Stimulated activated CD4-positive, alpha-beta T cell treated with anti-CD3 and anti-CD28 coated beads, Interleukin-1b, Interleukin-23, amount 100 ng/mL, for 24 hours (primary cell): Measurements from ENCODE around the gene KCNH3.
"Not testable (repeated sequence)": the region's sequence is repeated elsewhere in the genome, so short reads cannot be mapped to it uniquely, and the experiment has no call there.

ENCODE experiments used
- DNase-seq, 4 experiments: peaks; one replicate each; pipeline ENCODE4 v3.0.0-alpha.2; 2020; ENCODE audit warnings: low read depth in 4 of 4, low spot score in 1 of 4

The KCNH3 gene

GRCh38 chr12:49525942-49526341, 12.9 kb upstream of the KCNH3 start:
- no peak for DNase-seq

DNA sequence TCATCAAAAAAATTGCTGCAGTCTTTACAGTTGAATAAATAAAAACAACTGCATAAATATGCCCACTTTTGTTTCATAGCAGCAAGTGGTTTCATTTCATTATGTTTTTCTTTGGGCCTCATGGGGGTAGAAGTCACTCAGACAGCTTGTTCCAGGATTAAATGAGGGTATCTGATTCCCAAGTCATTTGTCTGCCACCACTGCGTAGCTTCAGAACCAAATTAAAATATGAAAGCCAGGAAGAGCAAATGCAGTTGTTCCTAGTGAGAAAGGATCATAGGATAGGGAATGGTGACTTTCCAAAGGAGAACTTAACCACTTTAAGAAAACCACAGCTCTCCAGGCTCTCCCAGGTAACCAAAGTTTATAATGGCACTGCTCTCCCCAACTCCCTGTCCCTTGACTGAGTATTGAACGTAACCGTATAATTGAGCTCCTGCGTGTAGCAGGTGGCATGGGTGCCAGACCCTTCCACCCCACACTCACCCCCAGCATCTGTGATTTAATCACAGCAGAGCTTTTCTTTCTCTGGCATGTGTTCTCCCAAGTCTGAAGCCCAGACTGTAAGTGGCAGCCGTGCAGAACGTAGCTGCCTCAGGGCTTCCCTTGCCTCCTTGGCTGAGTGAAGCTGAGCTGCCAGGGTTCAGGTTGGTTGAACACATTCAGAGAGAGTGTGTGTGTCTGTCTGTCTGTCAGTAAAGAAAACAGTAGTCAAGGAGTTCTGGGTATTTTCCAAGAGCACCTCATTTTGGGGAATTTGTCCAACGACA, 11.3 kb upstream of the KCNH3 start:
- DNase-seq, result no peak

GRCh38 chr12:49529414-49529813, 9.4 kb upstream of the KCNH3 start:
- no peak for DNase-seq

DNA sequence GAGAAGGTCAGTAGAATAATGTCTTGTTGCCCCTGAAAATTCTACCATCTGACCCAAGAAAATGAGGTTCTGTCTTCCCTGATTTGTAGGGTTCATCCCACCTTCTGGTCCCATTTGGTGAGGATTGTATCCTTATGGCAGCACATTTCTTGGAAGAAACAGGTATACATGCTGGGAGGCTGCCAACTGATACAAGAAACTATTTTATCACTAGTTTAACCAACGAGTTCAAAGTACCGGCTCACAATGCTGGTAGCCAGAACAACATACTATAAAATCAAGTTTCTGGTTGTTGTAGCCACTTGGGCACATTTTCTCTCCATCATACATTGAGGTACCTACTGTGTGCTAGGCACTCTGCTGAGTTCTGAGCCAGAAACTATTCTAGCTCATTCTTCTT, 7.1 kb upstream of the KCNH3 start:
- DNase-seq, result no peak

- DNase-seq, result no peak
Measured at GRCh38 chr12:49533331-49533730, 5.5 kb upstream of the KCNH3 start.

GRCh38 chr12:49534122-49534521, 4.7 kb upstream of the KCNH3 start:
- DNase-seq, result not testable (repeated sequence)

DNA sequence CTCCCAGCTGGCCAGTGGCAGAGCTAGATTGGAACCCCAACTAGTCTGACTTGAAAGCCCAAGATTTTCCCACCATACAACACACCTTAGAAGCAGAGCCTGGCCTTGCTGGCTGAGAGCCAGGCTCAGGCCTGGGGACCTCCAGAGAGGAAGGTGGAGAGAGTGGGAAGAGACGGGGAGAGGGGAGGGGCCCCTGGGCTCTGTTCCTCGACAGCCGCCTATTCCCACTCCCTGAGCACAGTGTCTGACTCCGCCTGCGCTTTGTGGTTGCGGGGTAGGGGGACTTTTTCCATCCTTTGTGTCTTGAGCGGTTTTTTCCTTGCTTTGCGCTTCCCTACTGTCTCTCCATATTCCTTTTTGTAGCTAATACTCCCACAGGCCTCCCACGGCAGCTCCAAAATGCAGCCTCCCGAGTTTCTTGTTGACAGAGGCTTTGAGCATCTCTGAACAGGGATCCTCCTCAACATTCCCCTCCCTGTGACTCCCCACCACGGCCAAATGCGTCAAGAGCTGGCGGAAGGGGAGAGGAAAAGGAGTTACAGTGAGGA, 4.0 kb upstream of the KCNH3 start:
- no peak for DNase-seq

GRCh38 chr12:49535921-49536525, 2.8 kb upstream of the KCNH3 start:
- no peak for DNase-seq

- DNase-seq, result no peak
Measured at GRCh38 chr12:49536526-49537071, 2.2 kb upstream of the KCNH3 start.

GRCh38 chr12:49537231-49537751, 1.5 kb upstream of the KCNH3 start:
- DNase-seq, result no peak

- no peak for DNase-seq
Measured at GRCh38 chr12:49537752-49538509, 899 bp upstream of the KCNH3 start.

DNA sequence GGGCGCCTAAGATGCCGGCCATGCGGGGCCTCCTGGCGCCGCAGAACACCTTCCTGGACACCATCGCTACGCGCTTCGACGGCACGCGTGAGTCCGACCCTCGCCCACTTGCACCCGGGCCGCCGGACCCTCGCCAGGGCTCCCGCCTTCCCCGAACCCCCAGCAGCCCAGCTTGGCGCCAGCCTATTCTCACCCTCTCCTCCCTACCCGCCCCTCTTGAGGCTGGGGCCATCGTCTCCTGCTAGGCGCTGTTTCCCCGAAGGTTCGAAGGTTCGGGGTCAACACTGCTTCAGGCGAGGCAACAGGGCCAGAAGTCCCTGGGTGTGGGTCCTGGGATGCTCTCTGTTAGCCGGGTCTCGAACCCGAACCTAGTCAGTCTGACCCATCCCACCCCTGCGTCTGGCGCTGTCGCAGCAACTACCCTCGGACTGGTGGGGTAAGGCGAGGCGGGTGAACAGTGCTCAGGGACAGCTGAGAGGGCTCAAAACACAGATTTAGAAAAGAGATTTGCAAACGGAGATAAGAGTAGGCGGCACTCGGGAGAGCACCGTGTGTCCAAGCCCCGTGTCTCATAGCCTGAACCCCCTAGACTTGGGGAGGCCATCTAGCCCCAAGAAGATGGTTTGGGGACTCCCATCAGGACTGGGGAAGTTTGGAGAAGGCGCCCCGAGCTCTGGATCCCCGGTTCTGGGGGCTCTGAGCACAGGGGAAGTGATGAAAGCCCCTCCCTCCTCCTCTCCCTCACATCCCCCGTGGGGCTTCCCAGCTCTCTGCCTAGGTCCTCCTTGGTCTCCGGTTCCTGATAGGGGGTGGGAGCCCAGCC, 787 bp downstream of the KCNH3 start:
- DNase-seq, result no peak

- no peak for DNase-seq
Measured at GRCh38 chr12:49540229-49541139, 1.7 kb downstream of the KCNH3 start.

- DNase-seq, result no peak
Measured at GRCh38 chr12:49541140-49541861, 2.5 kb downstream of the KCNH3 start.

DNA sequence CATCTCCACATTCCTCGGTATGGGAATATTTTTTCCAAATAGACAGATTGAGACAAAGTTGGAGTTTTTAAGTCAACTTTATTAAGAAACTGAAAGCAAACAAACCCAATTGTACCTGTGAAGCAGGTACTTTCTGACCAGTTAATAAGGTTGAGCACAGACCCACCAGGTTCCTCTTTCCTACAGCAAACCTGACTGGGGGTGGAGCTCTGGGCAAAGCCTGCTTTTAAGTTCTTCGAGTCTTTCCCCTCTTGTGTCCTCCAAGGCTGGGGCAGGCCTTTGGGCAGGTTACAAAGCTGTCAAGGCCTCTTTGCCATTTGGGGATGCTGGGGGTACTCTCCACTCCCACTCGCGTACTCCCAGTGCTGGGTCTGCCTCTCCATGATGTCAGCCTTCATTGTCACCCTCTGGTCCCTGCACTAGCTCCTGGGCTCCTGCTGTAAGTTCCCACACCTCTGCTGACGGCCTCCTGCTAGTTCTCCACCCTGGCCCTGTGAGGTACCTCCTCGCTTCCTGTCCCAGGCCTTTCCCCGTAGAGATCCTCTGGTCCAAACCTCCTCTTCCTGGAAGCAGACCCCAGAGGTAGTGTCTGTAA, 3.2 kb downstream of the KCNH3 start:
- DNase-seq, result no peak

DNA sequence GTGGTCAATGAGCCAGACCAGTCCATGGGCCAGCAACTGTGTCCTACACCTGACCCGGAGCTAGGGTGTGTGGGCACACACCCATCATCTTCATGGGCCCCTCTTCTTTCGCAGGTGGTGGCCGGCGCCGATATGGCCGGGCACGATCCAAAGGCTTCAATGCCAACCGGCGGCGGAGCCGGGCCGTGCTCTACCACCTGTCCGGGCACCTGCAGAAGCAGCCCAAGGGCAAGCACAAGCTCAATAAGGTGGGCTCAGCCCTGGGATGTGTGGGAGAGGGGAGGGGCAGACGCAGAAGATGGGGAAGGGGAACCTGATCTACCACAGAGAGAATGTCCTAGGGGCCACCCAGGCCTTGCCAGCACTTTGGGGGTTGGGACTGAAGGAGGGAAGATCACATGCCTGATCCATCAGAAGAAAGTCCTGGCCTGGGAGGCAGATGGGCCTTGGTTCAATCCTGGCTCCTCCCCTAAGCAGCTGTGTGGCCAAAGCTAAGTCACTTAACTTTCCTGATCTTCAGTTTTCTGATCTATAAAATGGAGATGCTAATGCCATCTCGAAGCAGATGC, 3.8 kb downstream of the KCNH3 start:
- no peak for DNase-seq

- DNase-seq, result no peak
Measured at GRCh38 chr12:49543221-49543913, 4.5 kb downstream of the KCNH3 start.
